ENCODE data around the gene SPSB1.

DNA sequence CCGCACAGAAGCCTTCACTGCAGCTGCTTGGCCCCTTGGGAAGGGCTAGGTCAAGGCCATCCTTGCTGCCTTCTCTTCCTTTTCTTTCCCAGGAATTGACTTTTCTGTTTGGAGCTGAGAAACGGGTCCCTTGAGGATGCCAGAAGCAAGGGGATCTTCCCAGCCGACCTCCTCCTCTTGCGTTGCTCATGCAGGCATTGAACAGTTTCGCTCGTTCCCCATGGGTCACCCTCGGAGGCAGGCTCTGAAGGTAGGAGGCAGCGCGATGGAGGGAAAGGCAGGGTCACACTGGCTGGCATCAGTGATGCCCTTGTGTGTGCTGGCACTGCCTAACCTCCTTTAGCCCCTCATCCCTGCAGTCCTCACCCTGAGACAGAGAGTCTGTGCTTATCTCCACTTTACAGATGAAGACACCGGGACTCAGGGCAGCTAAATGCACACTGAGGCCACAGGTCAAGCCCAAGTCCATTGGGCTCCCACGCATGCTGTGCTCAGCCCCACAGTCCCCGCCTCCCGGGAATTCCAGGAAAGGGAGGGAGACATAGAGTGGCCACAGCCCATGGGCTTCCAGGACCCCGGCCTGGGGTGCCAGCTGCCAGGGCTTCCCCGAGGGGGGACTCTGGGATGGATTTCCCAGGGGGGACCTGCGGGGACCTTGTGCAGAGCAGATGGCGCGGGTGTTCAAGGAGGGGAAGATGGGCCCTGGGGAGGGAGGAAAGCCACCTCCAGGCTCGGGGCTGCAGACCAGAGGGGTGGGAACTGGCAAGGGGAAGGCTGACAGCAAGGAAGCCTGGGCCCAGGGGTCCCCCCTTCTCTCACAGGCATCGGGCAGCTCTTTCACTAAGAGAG is 90.2 kb downstream of the SPSB1 start:
- no peak for TF ChIP-seq MAFK (IDR thresholded peaks at IDR 0.05; ENCODE audit: low read depth, low read length)
- TF ChIP-seq, protein P1, sequence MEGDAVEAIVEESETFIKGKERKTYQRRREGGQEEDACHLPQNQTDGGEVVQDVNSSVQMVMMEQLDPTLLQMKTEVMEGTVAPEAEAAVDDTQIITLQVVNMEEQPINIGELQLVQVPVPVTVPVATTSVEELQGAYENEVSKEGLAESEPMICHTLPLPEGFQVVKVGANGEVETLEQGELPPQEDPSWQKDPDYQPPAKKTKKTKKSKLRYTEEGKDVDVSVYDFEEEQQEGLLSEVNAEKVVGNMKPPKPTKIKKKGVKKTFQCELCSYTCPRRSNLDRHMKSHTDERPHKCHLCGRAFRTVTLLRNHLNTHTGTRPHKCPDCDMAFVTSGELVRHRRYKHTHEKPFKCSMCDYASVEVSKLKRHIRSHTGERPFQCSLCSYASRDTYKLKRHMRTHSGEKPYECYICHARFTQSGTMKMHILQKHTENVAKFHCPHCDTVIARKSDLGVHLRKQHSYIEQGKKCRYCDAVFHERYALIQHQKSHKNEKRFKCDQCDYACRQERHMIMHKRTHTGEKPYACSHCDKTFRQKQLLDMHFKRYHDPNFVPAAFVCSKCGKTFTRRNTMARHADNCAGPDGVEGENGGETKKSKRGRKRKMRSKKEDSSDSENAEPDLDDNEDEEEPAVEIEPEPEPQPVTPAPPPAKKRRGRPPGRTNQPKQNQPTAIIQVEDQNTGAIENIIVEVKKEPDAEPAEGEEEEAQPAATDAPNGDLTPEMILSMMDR (conservative IDR thresholded peaks at IDR 0.05; ENCODE audit: low read depth, low read length): no peak
- TF ChIP-seq POLR2A (IDR thresholded peaks at IDR 0.05; ENCODE audit: low read depth, low read length): no peak
- no peak for TF ChIP-seq RAD21 (IDR thresholded peaks at IDR 0.05; ENCODE audit: low read length)
- no peak for TF ChIP-seq USF2 (IDR thresholded peaks at IDR 0.05; ENCODE audit: low read depth, low read length)
- TF ChIP-seq CEBPB (IDR thresholded peaks at IDR 0.05; ENCODE audit: low read depth, low read length): no peak

Measured in IMR-90 (cell line).